Stimulated activated CD4-positive, alpha-beta T cell treated with anti-CD3 and anti-CD28 coated beads, Interleukin-12 subunit alpha, Interleukin-12 subunit beta, amount 100 ng/mL, for 4 hours (primary cell): ENCODE measurements around the gene SPATS2.
A peak's percentile ranks its signal among the peaks of the same experiment; 100 is the strongest.

Experiments
- DNase-seq: peaks from one replicate; pipeline ENCODE4 v3.0.0-alpha.2; 2020

SPATS2 gene

GRCh38 chr12:49560695-49561094 is 193.4 kb downstream of the SPATS2 start:
- no peak for DNase-seq

GRCh38 chr12:49562233-49562632 is 195.0 kb downstream of the SPATS2 start:
- DNase-seq, result no peak

GRCh38 chr12:49562831-49563230 is 195.6 kb downstream of the SPATS2 start:
- DNase-seq, result no peak

GRCh38 chr12:49563951-49564685 is 196.9 kb downstream of the SPATS2 start:
- DNase-seq, result no peak

GRCh38 chr12:49564686-49565405 is 197.6 kb downstream of the SPATS2 start:
- no peak for DNase-seq

GRCh38 chr12:49565406-49566265 is 198.4 kb downstream of the SPATS2 start:
- DNase-seq, result no peak

GRCh38 chr12:49566361-49566760 is 199.1 kb downstream of the SPATS2 start:
- no peak for DNase-seq

GRCh38 chr12:49567302-49567610 is 200.0 kb downstream of the SPATS2 start:
- DNase-seq, result no peak

GRCh38 chr12:49567611-49568441 is 200.6 kb downstream of the SPATS2 start, which contains the start of gene MCRS1:
TSS of gene MCRS1 (minus strand) at chr12:49568142. CDS start at chr12:49566731, 1,411 bp downstream.
- peak; percentile 85 for DNase-seq

GRCh38 chr12:49568442-49569162 is 201.3 kb downstream of the SPATS2 start:
- no peak for DNase-seq
